RWPE1 (cell line): Measurements from ENCODE around the gene SNCG.
"Not testable (repeated sequence)": the region's sequence is repeated elsewhere in the genome, so short reads cannot be mapped to it uniquely, and the experiment has no call there.

Experiments used
- CTCF ChIA-PET: fragments of 350-600 bp; sonication (Branson Sonifier 250); formaldehyde crosslinking; extraction: SDS; loops from one replicate; lab custom pipeline; 2021; lab: Yijun Ruan, JAX
- POLR2A ChIA-PET: fragments of 400-600 bp; formaldehyde crosslinking; extraction: SDS; loops from one replicate; lab custom pipeline; 2020; ENCODE audit warnings: antibody characterized with exemption; ENCODE audit not compliant: low non-redundant PET; lab: Yijun Ruan, JAX
- DNase-seq: peaks from one replicate; pipeline ENCODE4 v3.0.0; 2012; ENCODE audit warnings: low spot score
- H3K27ac ChIP-seq: fragments of 450-650 bp; 2 replicates; pipeline ENCODE4 v1.5.1; 2017
- CTCF ChIP-seq: fragments of 450-650 bp; conservative IDR thresholded peaks from 2 replicates; pipeline ENCODE4 v1.5.1; 2017; ENCODE audit warnings: low read depth, mild to moderate bottlenecking

Gene SNCG

GRCh38 chr10:87000491-87000890, 42.1 kb downstream of the SNCG start:
- no peak overlapping the region for H3K27ac ChIP-seq
- no peak for DNase-seq
- ChIA-PET POLR2A (no interaction called here), CTCF (interaction anchor here (0.6 kb wide), 1 partner anchor 166 kb away, joined by 4 read pairs; no protein-coding TSS in a partner anchor)
- no peak for TF ChIP-seq CTCF

- H3K27ac ChIP-seq, DNase-seq, CTCF ChIA-PET, POLR2A ChIA-PET: not testable (repeated sequence)
Measured at GRCh38 chr10:87007124-87007523, 48.7 kb downstream of the SNCG start.

- DNase-seq, CTCF ChIA-PET, H3K27ac ChIP-seq, POLR2A ChIA-PET: not testable (repeated sequence)
Measured at GRCh38 chr10:87007674-87008073, 49.3 kb downstream of the SNCG start.

GRCh38 chr10:87008303-87008702, 49.9 kb downstream of the SNCG start:
- DNase-seq: peak; percentile 14
- POLR2A ChIA-PET: not testable (repeated sequence)
- CTCF ChIA-PET: interaction anchor here (0.7 kb wide), 1 partner anchor 43 kb away, joined by 4 read pairs; no protein-coding TSS in a partner anchor

GRCh38 chr10:87009134-87009696, 50.8 kb downstream of the SNCG start:
- POLR2A ChIA-PET, H3K27ac ChIP-seq, DNase-seq: not testable (repeated sequence)
- CTCF ChIA-PET: interaction anchor here (0.7 kb wide), 1 partner anchor 44 kb away, joined by 4 read pairs; no protein-coding TSS in a partner anchor

More at GRCh38 chr10:87008303-87008702, 49.9 kb downstream of the SNCG start:
- H3K27ac ChIP-seq: not testable (repeated sequence)
